IPS-11a (cell line): Measurements from ENCODE around the gene REXO1.

Experiments used
- H3K4me3 ChIP-seq: one replicate; pipeline ENCODE4 v1.5.1; 2013; ENCODE audit warnings: low read depth, low read length, control low read depth

REXO1 gene

DNA sequence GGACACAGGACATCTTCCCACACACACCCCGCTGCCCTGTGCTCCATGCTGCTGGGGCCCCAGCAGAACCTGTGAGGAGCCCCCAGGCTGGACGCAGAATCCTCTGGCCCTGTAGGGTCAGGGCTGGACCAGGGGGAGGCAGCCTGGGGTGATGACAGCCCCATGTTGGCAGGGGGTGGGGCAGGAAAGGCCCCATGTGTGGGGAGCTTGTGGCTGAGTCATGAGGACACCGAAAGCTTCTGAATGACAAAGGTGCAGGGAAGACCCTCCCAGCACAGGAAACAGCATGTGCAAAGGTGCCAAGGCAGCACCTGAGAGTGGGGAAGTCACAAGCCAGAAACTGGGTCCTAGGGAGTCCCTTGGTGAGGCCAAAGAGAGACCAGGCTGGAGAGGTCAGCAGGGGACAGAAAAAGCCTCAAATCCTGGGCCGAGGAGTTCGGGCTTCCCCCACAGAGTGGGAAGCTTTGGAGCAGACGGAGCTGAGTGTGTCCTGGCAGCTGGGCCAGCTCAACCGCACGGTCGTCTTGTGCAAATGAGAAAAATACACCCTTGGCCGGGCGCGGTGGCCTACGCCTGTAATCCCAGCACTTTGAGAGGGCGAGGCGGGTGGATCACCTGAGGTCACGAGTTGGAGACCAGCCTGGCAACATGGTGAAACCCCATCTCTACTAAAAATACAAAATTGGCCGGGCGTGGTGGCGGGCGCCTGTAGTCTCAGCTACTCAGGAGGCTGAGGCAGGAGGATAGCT lies 53.7 kb downstream of the REXO1 start:
- no peak overlapping the region for H3K4me3 ChIP-seq

DNA sequence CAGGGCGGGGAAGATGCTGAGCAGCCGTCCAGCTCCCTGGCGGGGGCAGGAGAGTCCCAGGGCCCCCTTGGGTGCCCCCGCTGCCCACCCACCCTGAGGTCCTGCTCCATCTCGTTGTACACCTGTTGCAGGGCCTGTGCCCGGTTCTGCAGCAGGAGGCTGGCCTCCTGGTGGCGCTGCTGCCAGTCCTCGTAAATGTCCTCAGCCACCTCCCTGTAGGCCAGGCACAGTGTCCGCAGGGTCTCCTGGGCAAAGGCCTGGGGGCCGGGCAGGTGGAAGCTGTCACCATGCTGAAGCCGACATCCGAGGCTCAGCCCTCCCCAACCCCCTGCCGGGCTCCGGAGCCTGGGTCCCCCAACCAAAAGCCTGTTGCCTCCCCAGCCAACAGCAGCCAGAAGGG lies 56.4 kb downstream of the REXO1 start:
- H3K4me3 ChIP-seq: no peak overlapping the region

DNA sequence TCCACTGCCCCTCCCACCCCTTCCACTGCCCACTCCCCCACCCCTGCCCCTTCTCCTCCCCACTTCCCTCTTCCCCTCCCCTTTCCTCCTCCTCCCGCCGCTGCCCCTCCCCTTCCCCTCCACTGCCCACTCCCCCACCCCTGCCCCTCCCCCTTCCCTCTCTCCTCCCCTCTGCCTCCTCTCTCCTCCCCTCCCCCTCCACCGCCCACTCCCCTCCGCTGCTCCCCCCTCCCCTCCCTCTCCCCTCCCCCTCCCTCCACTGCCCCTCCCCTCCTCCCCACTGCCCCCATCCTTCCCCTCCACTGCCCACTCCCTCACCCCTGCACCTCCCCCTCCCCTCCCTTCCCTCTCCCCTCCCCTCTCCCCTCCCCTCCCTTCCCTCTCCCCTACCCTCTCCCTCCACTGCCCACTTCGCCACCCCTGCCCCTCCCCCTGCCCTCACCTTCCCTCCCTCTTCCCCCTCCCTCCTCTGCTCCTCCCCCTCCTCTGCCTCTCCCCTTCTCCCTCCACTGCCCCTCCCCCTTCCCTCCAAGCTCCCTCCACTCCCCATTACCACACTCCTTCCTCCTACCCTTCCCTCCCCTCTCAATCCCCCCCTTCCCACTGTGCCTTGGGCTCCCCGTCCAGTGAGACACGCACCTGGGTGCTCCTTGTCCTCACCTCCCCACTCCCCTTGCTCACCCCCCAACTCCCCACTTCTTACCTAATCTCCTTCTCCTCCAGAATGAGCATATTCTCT lies 58.1 kb downstream of the REXO1 start:
- H3K4me3 ChIP-seq: no peak overlapping the region

DNA sequence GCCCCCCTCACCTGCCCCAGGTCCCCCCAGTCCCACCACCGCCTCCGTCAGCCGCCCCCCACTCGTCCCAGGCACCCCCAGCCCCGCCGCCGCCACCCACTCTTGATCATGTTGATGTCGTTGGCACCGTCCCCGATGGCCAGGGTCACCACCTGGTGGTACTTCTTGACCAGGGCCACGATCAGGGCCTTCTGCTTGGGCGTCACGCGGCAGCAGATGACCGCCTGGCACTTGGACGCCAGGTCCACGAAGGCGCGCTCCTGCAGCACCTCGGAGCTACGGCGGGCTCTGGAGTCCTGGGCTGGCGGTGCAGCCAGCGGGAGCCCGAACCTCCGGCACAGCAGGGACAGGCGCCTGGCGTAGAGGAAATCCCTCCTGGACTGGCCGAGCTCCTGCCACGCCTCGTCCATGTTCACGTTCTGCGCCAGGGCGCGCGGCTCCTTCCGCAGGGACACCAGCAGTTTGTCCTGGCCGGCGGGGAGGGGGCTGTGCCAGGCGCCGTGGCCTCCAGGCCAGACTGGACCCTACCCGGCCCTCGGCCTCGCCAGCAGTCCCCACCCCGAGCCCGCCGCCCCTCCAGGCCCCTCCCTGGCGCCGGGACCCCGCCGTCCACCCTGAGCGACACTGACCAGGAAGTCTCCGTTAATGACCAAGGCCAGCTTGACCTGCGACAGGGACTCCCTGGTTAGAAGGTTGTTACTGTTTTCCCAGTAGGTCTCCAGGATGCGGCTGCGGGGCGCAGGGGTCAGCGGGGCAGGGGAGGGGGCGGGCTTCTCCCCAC lies 58.8 kb downstream of the REXO1 start:
- no peak overlapping the region for H3K4me3 ChIP-seq

DNA sequence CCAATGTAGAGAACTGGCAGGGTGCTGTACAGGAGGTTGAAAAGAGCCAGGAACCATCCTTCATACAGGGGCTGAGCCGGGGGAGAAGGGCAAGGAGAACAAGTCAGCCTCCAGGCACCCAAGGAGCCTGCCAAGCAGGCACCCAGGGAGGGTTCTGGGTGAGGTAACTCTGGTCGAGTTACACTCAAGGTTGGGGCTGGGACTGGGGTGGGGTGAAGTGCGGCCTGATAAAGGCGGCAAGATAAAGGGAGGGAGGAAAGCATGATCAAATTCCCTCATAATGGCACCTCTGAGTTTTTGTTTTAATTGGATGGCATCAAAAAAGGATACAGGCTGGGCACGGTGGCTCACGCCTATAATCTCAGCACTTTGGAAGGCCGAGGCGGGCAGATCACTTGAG lies 61.2 kb downstream of the REXO1 start:
- no peak overlapping the region for H3K4me3 ChIP-seq

DNA sequence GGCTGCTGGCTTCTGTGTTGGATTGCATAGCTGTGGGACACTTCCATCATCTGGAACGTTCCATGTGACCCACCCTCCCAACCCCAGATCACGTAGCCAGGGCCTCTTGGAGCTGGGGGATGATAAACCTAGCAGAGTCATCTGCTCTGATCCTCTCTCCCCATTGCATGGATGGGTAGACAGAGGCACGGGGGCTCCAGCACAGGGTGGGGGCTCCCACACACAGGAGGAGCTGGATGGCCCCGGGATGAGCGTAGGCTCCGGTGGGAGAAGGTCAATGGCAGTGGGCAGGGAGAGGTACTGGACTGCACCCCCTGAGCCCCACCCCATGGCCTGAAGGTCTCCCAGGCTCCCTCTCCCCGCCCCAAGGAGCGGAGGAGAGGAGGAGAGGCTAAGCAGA lies 61.6 kb downstream of the REXO1 start:
- no peak overlapping the region for H3K4me3 ChIP-seq

DNA sequence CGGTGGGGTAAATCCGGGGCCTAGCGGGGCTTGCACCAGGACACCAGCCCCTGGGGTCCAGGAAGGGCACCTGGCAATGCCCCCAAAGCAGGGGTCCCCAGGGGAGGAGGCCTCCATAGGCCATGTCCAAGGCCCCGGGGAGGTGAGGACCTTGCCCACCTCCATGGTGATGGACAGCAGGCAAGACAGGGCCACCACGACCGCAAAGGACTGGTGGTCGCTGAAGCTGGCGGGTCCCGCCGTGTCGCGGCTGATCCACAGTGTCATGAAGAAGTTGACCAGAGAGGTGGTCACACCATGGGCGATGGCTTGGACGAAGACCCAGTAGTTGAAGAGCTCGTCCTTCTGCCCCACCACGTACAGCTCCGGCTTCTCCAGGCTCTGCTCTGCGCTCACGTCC lies 63.0 kb downstream of the REXO1 start:
- H3K4me3 ChIP-seq: no peak overlapping the region

DNA sequence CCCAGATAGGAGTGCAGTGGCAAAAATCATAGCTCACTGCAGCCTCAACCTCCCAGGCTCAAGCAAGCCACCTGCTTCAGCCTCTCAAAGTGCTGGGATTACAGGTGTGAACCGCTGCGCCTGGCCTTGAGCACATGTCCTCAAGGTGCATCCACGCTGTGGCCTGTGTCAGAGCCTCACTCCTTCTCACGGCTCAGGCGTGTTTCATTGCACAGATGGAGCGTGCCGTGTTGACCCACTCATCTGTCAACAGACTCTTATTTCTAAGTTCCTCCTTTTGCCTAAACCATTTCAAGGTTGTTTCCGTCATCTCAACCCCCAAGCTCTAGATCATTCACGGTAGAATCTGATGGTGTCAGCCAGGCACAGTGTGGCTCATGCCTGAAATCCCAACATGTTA lies 64.4 kb downstream of the REXO1 start:
- no peak overlapping the region for H3K4me3 ChIP-seq

DNA sequence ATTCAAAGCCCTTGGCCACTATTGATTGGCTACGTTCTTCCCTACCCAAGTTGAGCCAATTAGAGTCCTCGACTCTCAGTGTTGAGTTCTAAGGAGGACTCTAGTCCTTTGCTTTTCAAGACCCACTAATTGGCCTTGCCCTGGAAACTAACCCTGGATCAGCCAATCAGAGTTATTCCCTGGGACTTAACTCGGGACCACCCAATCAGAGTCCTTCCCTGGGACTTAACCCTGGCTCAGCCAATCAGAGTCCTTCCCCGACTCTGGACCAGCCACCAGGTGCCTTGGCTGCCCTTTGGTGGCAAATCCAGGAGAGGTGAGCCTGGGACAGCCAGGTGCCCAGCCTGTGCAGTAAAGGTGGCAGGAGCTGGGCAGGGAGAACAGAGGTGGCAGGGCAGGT lies 64.9 kb downstream of the REXO1 start:
- H3K4me3 ChIP-seq: no peak overlapping the region

DNA sequence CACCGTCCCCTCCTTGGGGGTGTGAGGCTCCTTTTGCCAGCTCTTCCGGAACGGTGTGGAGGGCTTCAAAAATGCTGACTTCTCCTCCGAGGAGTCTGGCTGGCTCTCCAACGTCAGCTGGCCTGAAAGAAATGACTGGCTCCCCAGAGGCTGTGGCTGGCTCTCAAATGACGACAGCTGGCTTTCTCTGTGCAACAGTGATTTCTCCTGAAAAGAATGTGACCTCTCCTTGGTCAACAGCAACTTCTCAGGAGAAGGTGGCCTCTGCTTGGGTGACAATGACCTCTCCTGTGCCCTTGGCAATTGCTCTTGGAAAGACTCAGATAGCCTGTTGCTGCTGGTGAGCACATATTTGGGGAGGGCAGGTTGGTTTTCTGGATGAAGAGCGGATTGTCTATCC lies 65.8 kb downstream of the REXO1 start:
- H3K4me3 ChIP-seq: no peak overlapping the region

DNA sequence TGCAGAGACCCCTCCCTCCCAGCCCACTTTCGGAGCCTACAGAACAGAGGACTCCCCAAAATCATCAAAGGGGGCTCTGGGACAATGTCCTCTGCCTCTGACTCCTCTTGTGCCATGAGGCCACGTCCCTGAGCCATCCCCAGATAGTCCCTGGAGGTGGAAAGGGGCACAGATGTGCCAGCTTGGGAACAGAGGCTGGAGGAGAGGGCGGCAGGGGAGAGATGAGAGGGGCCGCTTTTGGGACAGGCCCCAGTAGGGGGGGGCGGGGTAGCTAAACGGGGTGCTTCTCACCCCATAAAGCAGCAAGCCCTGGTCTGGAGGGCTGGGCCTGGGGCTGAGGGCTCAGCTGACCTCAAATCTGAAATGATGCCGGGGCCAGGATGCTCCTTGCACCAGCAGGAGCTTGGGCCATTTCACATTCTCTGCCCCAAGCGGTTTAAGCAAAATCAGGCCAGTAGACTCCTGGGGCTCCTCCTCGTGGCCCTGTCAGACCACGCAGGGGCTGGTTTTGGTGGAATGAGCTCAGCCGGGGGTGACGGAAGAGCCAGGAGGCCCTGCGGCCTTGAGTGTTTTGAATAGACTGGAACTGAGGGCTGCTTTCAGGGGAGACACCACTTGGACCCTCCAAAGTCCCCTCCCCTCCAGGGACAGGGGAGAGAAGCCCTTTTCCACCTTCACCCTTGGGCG lies 67.9 kb downstream of the REXO1 start:
- H3K4me3 ChIP-seq: no peak overlapping the region

DNA sequence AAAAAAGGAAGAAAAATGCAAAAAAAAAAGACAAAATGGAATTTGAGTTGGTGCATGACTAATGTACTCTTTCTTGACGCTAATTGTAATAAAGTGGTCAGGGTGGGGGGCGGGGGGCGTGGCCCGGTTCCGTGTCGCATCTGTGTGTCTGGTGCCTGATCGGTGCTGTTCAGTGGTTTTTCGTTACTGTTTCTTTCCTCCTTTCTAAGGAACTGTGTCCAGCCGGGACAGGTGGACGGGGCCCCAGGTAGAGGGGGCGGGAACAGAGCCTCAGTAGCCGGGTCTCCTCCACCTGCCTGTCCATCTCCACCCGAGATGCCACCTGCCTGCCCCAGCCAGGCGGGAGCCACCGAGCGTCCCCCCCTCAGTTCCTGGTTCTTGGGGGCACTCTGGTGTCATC lies 68.7 kb downstream of the REXO1 start:
- H3K4me3 ChIP-seq: no peak overlapping the region

DNA sequence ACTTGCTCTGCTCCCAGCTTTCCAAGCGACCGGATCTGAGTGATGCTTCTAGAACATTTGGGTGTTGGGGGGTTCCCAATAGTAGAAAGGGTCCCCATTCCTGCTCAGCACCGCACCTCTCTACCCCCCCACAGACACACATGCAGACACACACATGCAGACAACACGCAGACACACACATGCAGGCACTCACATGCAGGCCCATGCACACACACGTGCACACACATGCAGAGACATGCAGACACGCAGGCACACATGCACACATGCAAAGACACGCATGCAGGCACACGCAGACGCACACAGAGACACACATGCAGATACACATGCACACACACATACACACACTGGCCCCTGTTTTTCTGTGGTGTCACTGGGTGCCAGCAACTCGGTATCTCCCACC lies 71.1 kb downstream of the REXO1 start:
- no peak overlapping the region for H3K4me3 ChIP-seq

DNA sequence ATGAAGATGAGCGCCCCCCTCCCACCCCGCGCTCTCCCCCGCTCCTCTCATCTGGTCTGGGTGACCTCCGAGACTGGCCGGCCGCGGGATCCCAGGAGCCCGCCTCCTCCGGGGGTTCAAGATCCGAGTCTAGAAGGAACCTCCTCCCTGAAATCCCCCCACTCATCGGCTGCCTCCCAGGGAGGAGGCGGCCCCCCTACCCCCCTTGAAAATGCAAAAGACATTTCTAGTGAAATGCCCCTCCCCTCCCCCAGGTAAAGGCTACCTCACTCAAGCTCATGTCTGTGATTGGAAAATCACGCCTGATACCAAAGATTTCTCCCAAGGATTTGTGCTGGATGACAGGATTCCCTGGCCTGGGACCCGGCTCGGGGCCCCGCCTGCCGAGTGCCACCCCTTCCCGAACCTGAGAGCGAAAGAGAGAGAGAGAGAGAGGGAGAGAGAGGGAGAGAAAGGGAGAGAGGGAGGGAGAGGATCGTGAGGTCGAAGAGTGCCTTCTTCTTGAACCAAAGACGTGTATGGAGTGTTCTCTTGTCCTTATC lies 71.6 kb downstream of the REXO1 start:
- no peak overlapping the region for H3K4me3 ChIP-seq

DNA sequence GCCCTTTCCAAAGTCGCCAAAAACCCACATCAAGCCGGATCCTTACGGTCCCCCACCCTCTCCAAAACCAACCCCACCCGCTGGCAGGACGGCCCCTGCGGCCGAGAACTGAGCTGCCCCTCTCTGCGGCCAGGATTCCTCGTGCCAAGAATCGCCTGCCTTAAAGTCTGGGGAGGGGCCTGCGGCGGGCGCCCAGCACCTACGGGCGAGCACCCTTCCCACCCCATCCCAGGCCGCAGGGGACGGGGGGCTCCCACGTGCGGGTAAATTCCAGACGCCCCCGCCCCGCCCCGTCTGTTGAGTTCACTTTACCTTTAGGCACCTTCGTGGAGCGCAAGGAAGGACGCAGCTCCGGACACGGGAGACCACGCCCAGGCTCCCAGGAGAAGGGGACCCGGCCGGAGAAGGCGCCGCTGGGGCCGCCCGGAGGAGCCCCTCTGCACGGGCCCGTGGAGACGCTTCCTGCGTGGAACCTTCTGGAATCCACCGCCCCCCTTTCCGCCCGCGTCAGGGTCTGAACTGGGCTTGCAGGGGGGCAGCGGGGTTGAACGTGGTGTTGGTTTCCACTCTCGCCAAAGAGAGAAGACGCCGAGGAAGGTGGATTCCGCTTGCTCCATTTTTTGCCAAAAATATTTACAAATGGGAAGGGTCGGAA lies 72.2 kb downstream of the REXO1 start:
- H3K4me3 ChIP-seq: no peak overlapping the region

DNA sequence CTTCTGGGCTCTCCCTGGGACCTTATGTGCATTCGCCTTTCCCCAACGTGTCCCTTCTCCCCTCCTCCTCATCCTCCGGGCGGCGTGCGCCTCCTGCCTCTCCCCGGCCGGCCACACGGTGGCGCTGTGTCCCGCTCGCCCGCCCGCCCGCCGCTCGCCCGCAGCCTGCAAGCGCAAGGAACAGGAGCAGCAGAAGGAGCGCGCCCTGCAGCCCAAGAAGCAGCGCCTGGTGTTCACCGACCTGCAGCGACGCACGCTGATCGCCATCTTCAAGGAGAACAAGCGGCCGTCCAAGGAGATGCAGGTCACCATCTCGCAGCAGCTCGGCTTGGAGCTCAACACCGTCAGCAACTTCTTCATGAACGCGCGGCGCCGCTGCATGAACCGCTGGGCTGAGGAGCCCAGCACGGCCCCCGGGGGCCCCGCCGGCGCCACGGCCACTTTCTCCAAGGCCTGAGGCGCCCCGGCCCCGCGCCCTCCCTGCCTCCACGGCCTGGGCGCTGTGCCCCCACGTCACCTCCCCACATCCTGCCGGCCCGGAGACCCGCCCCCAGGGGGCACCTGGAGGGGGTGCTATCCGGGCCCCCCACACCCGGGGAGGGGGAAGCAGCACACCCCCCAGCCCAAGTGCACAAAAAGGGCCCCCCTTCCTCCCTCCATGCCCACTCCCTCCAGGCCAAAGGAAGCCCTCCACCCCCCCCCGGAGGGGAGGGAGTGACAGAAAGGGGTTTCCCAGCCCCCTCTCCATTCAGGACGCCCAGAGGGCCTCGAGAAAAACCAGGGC lies 73.1 kb downstream of the REXO1 start:
- H3K4me3 ChIP-seq: peak overlapping the region; percentile 8

DNA sequence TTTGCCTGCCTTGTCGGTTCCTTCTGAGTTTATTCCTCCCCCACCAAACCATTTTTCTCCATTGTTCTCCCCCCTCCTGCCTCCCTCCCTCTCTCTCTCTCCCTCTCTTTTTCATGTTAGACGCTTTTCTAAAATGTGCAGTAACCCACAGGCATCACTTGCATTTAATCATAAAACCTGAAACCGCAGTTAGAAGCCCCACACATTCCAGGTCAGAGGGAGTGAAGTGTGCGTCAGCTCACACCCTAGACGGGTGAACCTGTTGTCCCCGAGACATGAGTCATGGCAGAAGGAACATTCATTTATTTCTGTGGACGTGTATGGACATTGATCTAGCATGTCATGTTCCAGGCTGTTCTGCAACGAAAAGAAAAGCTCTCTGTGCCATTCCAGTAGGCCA lies 75.1 kb downstream of the REXO1 start:
- no peak overlapping the region for H3K4me3 ChIP-seq

DNA sequence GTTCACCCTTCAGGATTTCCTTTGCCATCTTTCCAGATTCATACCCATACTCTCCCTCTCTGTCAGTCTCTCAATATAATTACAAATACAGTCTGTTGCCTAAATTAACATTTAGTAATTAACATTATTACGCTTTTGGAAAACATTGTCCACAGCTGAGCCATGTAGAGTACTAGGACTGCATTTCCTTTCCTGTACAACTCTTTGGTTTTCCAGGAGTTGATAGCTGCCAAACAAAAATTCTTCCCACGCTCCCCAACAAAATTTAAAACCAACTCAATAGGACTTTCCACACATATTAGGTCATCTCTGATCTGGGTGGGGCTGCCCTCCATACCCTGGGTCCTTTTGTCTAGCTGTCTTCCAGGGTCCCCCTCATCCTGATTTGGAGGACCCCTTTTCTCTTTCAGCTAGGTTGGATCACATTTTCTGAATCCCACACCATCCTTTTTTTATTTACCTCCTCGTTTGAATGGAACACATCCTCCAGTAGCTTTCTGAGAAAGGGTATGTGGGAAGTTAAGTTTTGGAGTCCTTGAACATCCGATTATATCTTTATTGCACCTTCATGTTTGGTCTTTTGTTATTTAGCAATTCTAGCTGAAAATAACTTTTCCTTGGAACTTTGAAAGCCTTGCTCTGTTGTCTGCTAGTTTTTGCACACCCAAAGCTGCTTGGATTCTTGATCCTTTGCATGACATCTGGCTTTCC lies 77.3 kb downstream of the REXO1 start:
- no peak overlapping the region for H3K4me3 ChIP-seq

DNA sequence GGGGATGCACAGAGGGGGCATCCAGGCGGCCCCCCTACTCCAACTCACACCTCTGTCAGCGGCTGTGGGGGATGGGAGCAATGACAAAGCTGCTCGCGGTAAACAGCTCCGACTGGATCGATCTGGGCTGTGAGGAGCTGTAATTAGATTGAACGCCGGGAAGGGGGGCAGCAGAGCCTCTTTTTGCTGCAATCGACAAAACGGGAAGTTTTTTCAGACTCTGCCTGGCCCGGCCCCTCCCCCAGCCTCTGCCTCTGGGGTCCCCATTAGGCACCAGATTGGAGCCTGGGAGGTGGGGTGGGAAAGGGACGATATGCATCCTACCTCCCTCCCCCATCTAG lies 78.7 kb downstream of the REXO1 start:
- no peak overlapping the region for H3K4me3 ChIP-seq
